Measurements from ENCODE around the gene MARCHF2.
A peak's percentile ranks its signal among the peaks of the same experiment; 100 is the strongest.

The MARCHF2 gene

DNA sequence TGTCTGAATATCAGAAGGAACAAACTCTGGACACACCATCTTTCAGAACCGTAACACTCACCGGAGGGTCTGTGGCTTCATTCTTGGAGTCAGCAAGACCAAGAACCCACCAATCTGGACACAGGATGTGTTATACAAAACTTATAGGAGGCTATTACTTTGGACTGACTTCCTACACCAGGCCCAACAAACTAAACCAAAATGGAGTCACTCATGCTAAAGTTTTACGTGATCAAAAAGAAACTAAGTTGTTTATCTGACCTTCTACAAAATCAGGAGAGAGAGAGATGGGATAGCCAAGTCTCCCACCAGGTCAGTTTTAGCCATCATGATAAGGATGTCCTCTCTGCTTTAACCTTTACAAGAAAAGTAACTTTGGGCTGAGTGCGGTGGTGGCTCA lies 26.1 kb upstream of the MARCHF2 start:
- FAIRE-seq (no peak), DNase-seq (ENCODE audit: low spot score) (no peak)

DNA sequence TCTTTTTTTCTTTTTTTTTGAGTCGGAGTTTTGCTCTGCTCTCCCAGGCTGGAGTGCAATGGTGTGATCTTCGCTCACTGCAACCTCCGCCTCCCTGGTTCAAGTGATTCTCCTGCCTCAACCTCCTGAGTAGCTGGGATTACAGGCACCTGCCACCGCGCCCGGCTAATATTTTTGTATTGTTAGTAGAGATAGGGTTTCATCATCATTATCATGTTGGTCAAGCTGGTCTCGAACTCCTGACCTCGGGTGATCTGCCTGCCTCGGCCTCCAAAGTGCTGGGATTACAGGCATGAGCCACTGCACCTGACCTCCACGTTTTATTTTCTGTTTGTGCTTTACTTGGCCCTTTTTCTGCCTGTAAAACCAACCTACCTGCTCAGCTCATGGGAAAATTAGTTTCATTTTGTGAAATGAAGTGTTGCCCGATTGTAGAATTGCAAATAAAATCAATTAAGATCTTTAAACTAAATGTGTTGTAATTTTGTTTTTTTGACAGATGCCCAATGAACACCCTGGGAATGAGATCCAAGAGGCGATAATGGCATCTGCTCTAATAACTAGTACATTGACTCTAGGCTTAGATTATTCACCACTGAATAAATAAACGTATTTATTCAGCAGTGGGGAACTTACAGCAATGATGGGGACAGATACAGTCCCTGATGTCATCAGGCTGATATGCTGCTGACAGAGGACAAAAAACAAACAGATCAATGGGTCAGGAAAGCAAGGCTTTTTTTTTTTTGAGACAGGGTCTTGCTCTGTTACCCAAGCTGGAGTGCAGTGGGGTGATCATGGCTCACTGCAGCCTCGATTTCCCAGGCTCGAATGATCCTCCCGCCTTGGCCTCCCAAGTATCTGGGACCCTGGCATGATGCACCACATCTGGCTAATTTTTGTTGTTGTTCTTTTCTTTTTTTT lies 25.2 kb upstream of the MARCHF2 start:
- DNase-seq (ENCODE audit: low spot score) (no peak), FAIRE-seq (no peak)

DNA sequence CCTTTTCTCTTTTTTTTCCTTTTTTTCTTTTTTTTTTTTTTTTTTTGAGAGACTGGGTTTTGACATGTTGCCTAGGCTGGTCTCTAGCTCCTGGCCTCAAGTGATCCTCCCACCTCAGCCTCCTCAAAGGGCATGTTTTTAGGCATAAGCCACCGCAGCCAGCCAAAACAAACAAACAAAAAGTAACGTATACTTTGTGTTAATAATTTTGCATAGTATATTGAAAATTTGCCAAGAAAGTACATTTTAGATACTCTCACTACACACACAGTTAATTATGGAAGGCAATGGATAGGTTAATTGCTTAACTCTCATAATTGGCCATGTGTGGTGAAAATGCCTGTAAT lies 24.5 kb upstream of the MARCHF2 start:
- no peak for FAIRE-seq

DNA sequence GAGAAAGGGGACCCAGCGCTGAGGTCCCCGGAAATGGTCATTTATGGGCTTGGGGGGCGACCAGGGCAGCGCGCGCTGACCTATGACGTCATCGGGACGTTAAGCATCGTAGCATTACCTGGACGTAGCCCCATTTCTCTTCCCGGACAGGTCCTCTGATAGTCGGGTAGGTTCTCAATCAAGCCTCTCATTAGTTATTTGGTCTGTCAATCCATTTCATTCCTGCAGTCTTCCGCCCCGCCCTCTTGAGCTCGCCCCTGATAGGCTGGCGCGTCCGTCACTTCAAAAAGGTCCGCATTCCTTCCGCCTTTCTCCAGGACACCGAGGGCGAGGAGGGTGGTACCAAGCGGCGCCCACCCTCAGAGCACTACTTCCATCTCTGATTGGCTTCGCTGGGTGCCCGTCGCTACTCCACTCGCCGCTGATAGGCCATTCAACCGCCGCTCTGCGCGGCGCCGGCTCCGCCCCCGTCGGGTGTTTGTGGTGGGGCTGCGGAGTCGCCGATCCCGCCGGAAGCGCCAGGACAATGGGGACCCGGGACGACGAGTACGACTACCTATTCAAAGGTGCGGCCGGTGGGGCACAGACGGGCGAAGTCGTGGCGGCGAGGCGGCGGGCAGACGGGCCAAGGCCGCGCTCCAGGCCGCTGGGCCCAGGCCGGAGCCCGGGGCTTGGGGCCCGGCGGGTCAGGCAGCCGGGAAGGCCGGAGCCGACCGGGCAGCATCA lies 23.1 kb upstream of the MARCHF2 start, which contains the start of gene RAB11B:
Gene RAB11B (plus strand): TSS at position 470 of the 726 bp plus-strand sequence. CDS start 57 bp downstream, at position 527.
- FAIRE-seq, result peak; percentile 93
- DNase-seq (ENCODE audit: low spot score), result peak; percentile 100

More for the DNA sequence above, 24.5 kb upstream of the MARCHF2 start:
- no peak for DNase-seq (ENCODE audit: low spot score)

DNA sequence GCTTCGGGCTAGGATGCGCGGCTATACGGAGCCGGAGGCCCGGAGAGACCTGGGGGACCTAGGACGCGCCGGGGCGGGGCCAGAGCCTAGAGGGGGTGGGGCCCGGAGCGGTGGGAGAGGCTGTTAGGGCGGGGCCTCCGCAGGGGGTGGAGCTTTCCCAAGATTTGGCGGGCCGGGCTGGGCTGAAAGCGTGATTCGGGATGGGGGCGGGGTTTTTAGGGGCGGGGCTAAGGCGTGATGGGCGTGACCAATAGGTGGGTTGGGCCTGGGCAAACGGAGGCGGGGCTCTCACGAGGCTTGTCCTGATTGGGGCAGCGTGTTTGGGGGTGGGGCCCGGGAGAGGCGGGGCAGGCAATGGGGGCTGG lies 22.5 kb upstream of the MARCHF2 start:
- FAIRE-seq, result no peak
- peak; percentile 73 for DNase-seq (ENCODE audit: low spot score)

DNA sequence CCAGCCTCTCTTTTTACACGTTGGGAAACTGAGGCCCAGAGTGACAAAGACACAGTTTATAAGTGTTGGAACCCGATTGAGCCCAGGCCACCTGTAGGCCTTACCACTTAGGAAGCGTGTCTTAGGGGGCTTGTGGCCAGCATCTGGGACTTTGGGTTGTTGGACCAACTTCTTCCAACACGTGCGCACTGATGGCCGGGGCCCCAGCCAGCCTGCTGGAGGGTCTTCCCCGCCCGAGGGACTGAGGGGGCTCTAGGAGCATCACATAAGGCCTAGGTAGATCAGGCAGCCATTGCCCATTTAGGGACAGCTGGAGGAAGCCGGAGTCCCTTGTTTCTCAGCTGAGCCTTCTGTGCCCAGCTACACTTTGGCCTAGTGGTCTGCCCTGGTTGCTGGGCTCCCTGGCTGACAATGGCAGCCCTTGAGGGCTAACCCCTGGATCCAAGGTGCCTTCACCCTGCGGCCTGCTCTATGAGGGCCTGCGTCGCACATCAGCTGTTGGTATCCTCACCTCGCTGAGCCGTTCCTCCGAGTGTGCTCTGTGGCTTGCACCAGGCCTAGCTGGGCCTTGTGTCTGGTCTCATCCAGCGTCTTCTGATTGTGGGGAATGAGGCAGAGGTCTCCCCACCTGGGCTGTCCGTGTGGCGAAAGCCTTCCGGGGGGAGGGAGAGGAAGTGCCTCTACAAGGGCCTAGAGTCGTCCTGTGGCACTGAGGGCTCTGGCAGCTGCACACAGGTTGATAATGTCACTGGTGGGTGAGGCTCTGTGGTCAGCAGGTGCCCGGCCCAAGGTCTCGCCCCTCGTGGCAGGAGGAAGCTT lies 21.7 kb upstream of the MARCHF2 start:
- DNase-seq (ENCODE audit: low spot score), result no peak

DNA sequence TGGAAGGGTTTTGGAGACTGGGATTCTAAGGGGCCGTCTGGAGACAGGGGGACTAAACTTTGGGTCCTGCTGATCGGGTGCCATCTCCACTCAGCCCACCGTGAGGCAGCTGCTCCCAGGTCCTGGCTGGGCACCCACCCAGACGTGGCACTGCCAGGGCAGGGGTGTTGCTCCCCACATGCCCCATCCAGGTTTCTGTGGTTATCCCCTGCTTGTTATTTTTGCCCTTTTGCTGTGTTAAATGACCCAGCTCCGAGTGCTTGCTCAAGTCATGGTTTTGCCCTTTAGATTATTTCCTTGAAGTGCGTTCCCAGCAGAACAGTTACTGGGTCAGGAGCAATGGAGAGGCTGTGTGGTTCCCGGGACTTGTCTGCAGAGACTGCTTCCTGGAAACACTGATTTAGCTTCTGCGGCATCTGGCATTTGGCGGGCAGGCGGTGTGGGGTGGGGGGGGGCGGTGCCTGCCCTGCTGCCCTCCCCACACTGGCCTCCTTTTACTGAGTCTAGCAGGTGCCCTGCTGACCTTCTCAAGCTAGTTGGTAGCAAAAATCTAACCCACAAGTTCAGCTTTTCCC lies 21.0 kb upstream of the MARCHF2 start:
- DNase-seq (ENCODE audit: low spot score), result no peak
- FAIRE-seq, result no peak

More for the DNA sequence above, 21.7 kb upstream of the MARCHF2 start:
- no peak for FAIRE-seq

DNA sequence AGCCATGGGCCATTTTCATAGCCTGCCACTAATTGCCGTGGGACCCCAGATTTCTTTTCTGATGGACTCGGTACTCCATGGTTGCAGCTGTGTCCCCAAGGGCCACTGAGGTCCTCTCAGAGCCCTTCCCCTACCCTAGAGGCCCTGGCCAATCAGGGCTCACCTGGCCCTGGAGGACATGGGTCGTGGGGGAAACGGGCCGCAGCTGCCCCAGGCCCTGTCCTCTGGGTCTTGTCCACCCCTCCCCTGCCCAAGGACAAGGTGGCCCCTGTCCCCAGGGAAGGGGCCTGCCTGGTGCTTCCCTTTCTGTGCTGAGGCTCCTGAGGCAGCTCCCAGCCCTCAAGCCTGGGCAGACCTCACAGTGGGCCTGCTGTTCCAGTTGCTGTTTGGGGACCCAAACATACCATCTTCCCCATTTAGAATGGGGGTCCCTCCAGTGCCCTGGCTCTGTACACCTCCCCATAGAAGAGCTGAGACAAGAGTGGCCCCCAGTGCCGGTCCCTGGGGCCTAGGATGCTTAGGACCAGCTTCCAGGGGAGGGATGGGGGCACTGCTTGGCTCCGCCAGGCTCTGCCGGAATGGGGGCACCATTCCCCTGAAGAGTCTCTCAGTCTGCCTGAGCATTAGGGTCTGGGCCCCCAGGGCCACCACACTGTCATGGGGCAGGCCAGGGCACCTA lies 19.8 kb upstream of the MARCHF2 start:
- FAIRE-seq (no peak), DNase-seq (ENCODE audit: low spot score) (no peak)

DNA sequence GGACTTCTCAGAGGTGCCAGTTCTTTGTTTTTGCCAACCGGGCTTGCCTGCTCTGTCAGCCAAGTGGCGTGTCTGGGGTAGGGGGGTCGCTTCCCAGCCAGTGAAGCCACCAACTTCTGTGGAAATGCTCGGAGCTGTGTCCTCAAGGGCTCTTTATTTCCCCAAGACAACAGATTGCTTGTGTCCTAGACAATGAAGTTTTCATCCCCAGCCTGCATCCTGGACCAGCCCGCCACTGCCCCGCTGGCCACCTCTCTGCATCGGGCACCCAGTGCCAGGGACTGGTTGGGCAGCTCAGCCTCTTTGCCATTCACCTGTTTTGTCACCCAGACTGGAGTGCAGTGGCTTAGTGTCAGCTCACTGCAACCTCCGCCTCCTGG lies 19.2 kb upstream of the MARCHF2 start:
- no peak for DNase-seq (ENCODE audit: low spot score)

DNA sequence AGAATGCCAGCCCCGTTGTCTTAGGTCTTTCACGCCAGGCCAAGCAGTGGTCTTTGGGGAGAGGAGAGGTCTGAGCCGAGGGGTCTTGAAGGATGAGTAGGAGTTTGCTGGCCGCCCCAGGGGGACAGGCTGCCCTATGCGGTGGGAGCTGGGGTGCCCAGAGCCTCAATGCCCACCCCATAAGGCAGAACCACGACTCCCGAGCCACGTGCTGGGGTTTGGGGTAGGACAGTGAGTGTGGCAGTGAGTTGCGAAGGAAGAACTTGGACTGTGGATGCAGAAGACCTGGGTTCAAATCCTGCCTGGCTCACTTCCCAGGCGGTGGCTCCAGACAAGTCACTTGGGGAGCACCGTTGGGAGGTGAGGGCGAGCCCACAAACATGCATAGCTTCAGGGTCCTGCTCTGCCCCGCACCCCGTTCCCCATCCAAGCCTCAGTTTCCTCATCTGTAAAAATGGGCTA lies 17.5 kb upstream of the MARCHF2 start:
- no peak for DNase-seq (ENCODE audit: low spot score)
- FAIRE-seq, result no peak

More for the DNA sequence above, 19.2 kb upstream of the MARCHF2 start:
- FAIRE-seq, result no peak

DNA sequence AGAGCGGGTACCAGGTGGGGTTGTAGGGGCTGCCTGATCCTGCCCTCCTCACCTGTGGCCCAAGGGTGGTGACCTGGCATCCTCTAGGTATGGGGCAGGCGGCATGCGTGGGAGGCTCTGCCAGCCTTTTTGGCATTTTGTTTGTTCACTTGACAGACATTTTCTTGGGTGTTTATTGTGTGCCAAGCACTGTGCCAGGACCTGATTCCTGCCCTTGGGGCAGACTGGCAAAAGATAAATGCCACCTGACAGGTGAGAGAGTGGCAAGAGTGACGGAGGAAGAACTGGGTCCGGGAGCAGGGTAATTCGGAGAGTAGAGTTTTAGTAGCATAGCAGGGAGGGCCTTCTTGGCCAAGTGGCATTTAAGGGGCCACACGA lies 16.9 kb upstream of the MARCHF2 start:
- DNase-seq (ENCODE audit: low spot score) (no peak), FAIRE-seq (no peak)

DNA sequence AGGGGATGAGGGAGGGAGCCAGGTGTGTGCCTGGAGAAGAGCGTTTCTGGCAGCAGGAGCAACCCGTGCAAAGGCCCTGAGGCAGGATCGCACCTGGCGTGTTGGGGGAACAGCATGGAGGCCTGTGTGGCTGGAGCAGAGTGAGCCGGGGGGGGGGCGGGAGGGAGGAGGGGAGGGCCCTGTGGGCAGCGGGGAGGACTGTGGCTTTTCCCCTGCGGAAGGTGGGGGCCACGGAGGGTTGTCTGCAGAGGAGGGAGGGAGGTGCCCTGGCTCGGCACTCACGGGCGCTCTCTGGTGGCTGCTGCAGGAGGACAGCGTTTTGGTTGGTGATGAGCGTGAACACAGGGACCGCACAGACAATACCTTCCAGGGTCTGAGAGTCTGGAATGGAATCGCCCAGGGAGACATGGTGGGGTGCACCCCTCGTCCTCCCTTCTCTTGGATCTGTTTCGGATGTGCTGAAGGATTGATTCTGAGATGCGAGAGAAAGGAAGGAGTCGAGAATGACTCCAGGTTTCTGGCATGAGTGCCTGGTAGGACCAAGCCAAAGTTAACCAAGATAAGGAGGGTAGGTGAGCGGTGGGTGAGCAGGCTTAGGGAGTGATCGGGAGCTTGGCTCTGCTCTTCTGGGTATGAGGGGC lies 16.4 kb upstream of the MARCHF2 start:
- DNase-seq (ENCODE audit: low spot score), result peak; percentile 19

DNA sequence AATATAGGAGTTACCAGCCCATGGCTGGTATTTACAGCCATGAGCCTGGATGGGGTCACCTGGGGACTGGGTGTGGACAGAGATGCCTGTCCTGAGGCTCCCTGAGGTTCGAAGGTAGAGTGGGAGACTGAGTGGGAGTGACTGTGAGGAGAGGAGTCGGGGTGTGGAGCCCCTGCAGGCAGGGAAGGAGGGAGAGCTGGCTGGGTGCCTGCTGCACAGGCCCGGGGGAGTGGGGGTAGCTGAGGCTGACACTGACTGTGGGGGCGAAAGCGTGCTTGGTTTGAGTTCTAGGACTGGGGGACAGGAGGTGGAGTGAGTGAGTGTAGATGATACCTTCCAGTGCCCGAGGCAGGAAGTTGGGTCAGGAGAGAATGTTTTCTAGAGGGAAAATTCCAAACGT lies 15.8 kb upstream of the MARCHF2 start:
- FAIRE-seq (no peak), DNase-seq (ENCODE audit: low spot score) (no peak)

More for the DNA sequence above, 16.4 kb upstream of the MARCHF2 start:
- no peak for FAIRE-seq

DNA sequence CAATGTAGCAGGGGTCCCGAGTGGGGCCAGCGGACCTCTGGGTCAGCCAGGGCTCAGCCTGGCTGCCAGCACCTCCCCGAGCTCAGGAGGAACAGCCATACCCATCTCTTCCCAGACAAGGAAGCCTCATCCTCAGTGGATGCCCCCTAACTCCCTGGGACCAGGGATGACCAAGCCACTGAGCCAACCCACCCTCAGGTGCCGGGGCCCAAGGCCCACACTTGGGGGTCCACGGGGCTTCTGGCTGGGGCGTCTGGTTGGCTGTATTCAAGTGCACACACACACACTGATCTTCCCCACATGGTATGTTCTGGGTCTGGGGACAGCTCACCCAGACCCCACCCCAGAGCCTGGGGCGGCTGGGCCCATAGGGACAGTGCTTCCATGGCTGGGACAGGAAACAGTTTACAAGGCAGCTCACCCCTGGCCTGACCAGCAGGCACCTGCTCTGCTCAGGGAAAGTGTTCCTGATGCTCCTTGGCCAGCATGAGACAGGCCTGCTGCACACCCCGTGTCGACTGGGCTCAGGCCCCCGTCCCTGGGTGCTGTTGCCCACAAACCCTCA lies 15.3 kb upstream of the MARCHF2 start:
- DNase-seq (ENCODE audit: low spot score), result no peak
- FAIRE-seq, result no peak

DNA sequence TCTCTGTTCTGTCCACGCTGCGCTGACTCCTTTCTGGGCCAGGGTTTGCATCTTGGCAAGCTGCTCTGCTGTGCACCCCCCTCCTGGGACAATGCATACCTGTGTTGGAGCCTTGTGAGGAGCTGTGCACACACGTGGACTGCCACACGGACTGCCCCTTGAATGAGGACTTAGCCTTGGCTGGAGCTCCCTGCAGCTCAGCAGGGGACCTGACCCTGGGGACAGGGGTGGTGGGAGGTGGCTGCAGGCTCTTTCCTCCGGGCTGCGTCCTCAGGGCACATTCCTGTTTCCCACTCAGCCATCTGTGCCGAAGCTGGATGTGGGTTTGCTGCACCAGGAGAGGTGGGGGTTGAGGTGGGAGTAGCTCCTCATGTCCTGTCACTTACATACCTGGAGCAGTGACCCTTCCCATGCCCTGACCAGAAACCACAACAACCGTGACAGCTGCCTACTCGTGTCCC lies 14.8 kb upstream of the MARCHF2 start:
- FAIRE-seq, result peak; percentile 94

DNA sequence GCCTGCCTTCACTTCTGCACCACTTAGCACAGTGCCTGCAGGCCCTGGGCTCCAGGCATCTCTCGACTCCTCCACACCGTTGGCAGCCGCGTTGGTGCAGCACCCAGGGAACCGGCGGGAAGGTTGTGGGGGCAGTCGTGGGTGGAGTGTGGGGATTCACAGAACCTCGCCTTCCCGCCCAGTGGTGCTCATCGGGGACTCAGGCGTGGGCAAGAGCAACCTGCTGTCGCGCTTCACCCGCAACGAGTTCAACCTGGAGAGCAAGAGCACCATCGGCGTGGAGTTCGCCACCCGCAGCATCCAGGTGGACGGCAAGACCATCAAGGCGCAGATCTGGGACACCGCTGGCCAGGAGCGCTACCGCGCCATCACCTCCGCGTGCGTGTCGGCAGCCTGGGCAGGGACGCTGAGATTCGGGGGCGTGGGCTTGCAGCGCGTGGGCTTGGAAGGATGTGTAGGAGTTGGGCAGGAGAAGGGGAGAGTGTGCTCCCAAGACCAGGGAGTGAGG lies 13.4 kb upstream of the MARCHF2 start:
- FAIRE-seq (no peak), DNase-seq (ENCODE audit: low spot score) (no peak)

More for the DNA sequence above, 14.8 kb upstream of the MARCHF2 start:
- DNase-seq (ENCODE audit: low spot score), result peak; percentile 96

DNA sequence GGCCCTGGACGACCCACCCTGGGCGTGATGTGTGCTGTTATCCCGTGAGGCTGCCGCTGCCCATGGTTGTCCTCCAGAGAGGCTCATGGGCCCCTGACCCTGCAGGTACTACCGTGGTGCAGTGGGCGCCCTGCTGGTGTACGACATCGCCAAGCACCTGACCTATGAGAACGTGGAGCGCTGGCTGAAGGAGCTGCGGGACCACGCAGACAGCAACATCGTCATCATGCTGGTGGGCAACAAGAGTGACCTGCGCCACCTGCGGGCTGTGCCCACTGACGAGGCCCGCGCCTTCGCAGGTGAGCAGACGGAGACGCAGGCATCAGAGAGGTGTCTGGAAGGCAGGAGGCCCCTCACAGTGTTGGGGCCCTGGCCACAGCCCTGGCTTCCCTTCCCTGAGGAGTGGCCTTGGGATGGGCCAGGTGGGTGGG lies 11.1 kb upstream of the MARCHF2 start:
- DNase-seq (ENCODE audit: low spot score) (no peak), FAIRE-seq (no peak)

DNA sequence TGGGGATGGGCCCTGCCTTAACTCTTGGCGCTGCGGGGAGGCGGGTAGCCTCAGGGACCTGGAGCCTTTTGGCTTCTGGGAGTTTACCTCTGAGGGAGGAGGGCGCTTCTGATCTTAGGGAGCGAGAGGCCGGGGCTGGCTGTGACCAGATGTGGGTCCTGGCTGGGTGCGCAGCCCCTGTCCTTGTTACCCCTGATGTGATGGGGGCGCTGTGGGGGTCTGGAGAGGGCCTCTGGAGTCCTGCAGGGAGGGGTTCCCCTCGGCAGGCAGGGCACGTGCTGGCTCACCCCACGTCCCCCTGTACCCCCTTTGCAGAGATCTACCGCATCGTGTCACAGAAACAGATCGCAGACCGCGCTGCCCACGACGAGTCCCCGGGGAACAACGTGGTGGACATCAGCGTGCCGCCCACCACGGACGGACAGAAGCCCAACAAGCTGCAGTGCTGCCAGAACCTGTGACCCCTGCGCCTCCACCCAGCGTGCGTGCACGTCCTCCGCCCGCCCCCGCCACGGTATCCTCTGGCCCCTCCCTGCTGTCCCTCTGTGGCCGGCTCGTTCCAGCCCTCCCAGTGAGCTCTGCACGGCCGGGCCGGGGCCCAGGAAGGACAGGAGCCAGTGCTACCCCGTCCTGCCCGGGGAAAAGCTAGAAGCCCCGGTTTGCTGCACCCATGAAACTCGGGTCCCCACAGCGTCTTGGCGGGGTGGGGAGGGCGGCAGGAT lies 9.8 kb upstream of the MARCHF2 start:
- FAIRE-seq (no peak), DNase-seq (ENCODE audit: low spot score) (no peak)

DNA sequence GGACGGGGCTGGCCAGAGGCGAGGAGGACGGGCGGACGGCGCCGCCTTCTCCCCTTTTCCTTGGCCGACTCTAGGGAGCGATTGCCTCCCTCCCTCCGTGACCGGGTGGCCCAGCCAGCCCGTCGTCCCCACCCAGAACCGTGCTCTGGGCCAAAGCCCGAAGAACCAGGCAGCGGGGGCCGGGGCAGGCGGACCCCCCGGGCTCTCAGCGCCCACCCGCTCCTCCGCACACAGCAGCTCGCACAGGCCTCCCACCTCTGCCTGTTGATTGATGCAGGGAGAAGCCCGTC lies 9.3 kb upstream of the MARCHF2 start:
- DNase-seq (ENCODE audit: low spot score) (no peak), FAIRE-seq (no peak)
